HG03108 (cell line): ENCODE results near the gene DEGS2.
A peak's percentile ranks its signal among the peaks of the same experiment; 100 is the strongest.

Experiments
- ATAC-seq: cut with Tn5 transposase; IDR thresholded peaks from one replicate; pipeline ENCODE4 v1.9.1; 2021; ENCODE audit warnings: moderate library complexity; ENCODE audit not compliant: unreplicated experiment

Gene DEGS2

DNA sequence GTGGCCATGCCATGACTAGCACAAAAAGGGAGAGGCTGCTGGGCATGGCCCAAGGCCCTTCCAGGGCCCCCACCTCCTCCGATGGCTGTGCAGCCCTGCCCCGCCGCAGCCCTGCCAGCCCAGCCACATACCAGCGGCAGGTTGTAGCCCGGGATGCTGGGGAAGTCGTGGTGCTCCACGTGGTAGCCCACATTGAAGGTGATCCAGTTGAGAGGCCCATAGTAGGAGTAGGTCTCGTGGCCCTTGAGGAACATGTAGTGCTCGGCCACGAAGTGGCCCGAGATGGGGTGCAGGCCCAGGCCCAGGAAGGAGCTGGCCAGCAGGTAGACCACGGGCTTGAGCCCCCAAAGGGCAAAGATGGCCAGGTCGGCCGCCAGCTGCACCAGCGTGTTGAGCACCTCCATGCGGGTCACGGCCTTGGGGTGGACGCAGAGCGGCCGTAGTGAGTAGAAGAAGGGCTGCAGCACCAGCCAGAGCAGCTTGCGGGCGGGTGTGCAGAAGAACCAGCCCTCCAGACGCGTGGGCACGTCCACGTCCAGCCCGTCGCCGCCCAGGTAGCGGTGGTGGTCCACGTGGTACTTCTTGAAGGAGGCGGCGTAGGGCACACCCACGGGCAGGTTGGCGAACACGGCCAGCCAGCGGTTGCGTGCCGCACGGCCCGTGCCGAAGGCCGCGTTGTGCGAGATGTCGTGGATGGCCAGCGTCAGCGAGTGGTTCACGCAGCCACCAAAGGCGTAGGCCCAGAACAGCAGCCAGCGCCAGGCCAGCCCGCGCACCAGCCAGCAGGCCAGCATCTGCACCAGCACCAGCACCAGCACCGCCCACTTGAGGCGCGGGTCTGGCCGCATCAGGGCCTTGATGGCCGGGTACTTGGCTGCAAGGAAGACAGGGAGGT is 10.4 kb downstream of the DEGS2 start:
- ATAC-seq = no peak

DNA sequence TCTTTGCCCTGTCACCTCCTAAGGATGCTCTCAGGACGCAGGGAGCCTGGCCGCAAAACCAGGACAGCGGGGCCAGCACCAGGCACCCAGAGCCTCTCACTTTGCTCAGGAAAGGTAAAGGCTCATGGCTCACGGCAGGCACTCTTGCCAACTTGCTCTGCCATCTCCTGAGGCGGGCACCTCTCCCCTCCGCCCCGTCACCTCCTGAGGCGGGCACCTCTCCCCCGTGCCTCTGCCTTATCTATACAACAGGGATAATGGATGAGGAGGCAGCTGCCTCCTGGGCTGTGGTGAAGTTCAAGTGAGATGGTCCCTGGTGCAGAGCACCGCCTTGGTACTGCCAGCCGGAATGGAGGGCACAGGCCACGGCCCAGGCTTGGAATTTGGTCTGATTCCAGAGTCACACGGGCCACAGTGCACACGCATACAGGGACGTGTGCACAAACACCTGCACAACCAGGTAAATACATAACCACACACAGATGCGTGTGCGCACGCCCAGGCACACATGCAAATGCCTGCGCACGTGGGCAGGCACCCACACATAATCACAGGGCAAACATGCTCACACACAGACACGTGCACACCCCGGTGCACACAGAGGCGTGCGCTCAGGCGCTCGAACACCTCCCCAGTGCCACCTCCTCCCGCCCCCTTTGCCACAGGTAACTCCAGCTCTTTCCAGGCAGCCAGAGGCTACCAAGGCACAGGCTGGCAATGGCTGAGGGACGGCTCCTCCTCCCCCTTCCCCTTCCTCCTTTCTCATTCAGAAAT is 11.6 kb downstream of the DEGS2 start:
- ATAC-seq = no peak

DNA sequence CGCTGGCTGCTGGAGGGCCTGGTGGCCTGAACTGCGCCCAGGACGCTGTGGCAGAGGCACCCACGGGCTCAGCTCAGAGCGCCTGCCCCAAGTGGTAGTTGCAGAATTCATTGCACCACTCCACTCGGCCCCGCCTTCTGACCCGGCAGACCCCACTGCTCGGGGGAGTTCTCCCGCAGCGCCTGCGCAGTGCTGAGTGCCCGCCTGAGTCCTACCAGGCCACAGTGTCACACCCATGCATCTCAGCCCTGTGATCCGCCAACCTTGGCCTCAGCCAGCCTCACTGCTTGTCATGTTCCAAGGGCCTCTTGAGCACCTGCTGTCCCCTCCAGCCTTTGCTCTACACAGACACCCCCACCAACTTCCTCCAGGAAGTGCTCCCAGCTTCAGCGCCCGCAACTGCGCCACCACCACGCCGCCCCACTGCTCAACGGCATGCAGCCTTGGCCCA is 12.2 kb downstream of the DEGS2 start:
- no peak for ATAC-seq

DNA sequence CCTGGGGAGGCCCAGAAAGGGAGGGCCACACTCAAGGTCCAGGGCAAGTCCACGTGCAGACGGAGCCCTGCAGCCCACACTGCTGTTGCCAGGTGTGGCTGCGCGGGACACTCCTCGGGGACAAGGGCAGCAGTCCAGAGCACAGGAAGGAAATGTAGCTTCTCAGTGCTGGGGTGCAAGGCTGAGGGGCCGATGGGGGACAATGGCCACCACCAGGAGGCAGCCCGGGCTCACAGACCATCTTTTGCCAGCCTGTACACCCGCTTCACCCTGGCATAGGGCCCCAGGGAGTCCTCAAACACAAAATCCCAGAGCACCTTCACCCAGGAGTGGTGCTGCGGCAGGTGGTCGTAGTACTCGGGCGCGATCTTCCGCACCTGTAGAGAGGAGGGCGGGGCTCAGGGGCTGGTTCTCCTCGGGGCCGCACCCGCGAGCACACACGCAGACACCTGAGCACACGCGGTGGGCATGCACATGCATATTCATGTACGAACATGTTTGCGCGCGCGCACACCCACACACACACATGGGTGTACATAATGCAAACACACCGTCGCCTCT is 12.8 kb downstream of the DEGS2 start:
- no peak for ATAC-seq

DNA sequence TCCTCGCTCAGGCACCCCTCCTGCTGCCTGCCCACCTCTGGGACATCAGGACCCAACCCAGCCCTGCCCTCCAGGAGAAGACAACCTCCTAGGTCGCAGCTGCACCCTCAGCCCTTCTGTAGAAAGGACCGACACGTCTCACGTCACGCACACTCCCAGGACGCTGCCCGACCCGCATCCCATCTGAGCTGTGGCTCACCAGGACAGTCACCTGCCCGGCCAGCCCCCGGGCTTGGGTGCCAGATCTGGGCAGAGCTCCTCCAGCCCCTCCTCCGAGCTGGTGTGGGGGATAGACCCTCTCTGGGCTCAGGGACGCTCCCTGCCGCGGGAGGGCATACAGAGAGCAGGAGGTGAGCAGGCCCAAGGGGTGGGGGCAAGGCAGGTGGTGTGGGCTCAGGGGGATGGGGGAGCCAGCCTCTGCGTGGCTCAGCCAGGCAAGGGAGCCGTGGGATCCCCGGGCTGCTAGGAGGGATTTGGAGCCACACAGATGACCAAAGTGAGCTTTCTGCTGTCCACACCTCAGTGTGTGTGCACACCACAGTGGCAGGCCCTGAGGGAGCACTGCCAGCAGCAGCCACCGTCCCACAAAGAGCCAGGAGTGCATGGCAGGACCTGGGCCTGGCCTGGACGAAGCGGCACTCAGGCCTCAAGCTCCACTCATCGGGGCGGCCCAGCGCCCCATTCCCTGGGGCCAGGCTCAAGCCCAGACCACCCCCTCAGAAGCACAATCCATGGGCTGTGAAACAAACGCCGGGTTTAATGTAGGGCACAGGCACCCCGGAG is 13.6 kb downstream of the DEGS2 start:
- ATAC-seq = no peak

DNA sequence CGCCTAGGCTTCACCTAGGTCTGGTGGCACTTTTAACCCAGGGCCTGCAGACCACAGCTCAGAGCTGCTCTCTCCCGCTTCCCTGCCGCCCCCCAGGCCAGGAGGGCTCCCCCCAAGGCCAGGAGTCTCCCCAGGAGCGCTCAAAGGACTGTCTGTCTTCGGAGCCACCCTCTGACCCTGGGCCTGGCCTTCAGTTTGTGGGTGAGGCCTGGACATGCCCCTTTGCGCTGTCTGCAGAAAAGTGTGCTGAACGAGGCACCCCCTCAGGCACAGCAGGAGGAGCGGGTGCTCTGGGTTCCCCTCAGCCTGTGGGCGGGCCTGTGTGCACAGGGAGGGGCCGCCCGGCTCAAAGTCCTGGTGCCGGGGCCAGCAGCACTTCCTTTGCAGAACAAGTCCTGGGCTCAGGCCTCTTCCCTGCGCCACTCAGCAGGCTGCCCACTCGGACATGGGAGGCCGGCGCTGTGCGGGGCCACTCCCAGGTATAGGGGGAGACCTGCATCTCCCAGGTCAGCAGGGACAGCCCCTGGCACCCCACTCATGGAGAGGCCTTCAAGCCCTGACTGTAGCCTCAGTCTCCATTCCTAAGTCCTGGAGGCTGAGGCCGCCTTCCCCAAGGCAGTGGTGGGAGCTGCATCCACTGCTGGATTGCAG is 14.3 kb downstream of the DEGS2 start:
- ATAC-seq = no peak

DNA sequence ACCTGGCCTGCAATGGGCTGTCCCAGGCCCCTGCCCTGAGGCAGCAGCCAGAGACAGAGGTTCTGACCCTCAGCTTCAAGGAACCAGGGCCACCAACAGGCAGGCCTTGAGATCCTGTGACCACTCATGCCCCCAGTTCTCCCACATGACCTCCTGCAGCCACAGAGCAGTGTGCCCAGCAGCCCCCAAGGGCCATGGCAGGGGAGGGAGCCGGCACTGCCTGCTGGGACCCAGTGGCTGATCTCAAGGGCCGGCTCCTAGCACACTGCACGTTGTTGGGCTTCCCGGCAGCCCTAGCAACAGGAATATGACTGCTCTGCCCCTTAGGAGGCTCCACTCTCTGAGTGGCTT is 14.8 kb downstream of the DEGS2 start:
- ATAC-seq = no peak

DNA sequence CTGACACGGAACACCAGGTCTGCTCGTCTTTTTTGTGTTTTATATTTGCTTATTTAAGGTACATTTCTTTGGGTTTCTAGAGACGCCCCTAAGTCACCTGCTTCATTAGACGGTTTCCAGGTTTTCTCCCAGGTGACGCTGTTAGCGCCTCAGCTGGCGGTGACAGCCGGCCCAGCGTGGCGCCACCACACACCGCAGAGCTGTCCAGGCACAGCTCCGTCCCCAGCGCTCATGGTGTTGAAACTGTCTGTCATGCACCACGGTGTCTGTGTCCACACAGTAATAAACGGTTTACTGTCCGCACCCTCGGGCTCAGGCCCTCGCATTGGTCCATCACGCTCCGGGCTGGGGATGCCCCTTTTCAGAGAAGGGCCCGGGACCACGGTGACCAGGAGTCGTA is 15.5 kb downstream of the DEGS2 start:
- ATAC-seq = no peak

DNA sequence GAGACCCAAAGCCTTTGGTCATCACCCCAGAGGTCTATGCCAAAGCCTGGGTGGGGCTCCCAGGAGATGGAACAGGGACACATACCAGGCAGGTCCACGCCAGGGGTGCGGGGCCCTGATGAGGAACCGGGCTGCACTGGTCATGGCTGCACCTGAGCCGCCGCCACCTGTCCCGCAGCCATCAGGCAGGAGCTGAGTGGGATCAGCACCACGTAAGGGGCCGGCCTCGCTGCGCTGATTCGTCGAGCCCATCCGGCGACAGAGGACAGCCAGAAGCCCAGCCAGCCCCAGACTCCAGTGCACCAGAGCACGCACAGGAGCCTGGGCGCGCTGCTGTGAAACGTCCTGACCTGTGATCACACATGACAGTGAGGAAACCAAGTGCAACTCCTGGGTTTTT is 15.9 kb downstream of the DEGS2 start:
- no peak for ATAC-seq

DNA sequence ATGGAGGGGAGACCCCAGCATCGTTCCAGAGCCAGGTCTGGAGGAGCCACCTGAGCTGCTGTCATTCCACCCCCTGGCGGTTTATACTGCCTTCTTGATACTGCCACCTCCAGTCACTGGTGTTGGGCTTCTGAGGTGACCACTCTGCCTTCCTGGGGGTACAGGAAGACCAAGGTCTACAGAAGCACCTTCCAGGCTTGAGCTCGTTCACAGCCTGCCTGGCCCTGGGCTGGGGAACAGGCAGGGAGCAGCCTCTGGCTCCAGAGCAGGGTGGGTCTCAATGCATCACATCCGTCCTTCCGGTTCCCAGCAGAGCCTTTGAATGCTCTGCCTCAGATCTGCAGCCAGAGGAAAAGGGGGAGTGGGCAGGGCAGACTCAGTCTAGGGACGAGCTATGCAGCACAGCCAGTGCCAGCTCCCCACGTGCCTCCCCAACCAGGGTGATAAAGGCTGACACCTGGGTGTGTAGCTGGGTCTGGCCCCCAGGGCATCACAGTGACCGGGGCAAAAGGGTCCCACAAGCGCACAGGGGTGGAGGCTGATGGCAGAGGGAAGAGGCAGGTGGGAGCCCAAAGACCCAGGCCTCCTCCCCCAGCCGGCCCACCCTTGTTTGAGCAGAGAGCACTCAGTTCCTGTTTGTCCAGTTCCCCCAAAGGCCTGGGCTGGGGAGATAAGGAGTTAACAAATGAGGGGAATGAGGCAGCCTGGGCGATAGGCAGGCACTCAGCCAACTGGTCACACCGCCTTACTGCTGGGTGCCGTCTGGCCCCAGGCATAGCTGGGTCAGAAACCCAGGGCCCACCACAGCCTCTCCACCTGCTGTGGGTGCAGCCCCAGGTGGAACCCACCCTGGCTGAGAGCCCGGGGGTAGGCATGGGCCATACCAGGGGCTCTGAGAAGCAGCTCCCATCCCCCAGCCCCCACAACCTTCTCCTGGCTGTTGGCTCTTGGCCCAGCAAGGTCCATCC is 17.1 kb downstream of the DEGS2 start:
- ATAC-seq = no peak

DNA sequence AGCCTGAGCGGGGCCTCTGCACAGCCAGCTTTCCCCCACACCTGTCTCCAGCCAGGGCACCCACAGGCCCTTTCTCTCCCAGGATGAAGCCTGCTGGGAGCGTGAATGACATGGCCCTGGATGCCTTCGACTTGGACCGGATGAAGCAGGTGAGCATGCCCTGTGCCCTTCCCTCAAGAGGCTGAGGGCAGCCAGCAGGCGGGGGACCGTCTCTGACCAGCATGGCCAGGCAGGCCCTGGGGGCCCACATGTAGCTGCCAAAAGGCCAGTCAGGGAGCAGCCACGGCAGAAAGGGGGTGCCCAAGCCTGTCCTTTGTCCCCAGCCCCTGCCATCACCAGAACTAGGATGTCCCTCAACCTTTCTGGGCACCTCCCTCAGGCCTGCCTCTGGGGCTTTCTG is 18.3 kb downstream of the DEGS2 start:
- ATAC-seq = no peak

DNA sequence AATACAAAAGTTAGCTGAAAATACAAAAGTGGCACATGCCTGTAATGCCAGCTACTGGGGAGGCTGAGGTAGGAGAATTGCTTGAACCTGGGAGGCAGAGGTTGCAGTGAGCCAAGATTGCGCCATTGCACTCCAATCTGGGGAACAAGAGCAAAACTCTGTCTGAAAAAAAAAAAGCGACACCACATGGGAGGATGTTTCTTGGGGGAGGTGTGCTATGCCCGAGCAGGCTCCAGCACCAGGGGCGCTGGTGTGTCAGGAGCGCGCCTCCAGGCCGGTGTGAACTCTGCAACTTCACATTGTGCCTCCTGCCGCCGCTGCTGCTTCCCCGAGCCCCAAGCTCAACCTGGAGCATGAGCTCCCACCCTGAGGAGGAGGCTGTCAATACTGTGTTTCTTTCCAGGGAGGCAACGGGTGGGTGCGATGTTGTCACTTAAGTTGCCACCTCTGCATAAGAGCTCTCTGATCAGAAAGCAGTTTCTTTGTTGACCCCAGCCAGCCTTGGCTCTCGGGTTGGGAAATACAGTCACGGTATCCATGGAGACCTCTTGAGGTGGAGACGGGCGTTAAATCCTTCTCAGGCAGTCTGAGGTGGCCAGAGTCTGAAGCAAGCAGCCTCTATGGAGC is 18.9 kb downstream of the DEGS2 start:
- no peak for ATAC-seq

DNA sequence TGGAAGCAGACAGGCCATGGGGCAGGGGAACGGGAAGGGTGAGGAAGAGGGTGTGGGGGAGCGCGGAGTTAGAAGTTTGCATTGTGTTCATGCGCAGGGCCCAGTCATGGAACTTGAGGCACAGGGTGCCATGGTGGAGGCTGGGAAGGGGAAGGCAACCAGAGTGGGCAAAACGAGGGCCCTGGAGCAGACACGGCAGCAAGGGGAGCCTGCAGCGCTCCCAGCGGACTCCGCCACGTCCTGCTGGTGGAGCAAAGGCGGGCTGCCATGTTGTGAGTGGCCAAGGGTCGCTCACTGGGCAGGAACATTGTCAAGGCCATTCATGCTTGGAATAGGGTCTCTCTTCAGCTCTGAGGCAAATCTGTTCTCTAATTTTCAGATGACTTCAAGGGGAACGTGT is 20.5 kb downstream of the DEGS2 start:
- ATAC-seq = no peak

DNA sequence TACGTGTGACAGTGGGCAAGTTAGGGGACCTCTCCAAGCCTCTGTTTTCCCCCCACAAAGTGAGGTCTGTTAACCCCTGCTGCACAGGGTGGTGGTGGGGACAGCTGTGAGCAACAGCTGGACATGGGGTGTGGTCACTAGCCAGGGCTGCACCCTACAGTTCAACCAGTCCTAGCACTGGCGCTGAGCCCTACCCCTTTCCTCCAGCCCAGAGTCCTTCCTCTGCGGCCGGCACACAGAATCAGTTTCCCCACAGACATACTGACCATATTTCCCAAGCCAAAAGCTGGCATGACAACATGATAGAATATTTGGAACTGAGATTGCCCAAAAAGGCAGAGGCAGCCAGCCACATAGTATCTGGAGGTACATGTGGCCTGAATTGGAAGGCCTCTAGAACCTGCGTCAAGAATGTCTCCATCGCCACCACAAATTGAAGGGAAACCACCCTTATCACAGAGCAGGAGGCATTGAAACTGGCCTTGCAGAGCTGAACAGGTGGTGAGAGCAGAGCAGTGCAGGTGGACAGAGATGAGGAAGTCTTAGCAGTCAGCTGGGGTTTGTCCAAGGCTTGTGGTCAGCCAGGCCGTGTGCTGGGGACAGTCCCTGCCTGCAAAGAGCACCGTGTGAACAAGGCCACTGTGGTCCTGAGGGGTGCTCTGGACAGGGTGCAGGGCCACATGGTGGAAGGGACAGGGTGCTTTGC is 21.2 kb downstream of the DEGS2 start:
- ATAC-seq = peak; percentile 61

DNA sequence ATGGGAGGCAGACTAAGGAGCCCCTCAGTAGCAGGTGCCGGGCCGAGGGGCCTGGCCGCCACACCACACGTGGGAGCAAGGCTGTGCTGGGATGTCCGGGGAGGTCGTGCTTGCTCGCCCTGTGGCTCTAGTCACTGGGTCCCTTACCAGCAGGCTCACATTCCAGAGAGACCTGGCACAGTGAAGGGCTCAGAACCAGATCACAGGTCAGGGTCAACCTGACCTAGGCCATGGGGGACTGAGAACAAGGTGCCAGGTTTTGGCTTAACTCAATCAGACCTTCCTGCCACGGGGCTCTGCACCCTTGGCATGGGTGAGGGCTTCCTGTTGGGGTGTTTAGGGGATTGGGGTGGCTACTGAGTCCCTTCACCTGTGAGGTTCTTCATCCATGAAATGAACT is 22.3 kb downstream of the DEGS2 start:
- ATAC-seq = no peak

DNA sequence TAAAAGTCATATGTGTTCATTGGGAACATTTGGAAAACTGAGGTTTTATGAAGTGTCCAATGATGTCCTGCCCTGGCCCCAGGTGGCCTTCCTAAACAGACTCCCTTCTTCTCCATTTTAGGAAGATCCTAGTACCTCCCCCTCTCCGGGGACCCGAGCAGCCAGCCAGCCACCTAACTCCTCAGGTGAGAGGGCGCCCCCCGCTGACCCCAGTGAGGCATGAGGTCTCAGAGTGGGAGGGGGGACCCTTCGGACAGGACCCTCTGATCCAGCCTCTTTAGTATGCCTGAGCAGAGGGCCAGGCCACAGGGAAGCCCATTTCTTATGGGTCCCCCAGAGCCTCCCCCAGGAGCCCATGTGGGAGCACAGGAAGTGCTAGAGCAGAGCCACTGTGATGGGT is 23.7 kb downstream of the DEGS2 start:
- ATAC-seq = no peak

DNA sequence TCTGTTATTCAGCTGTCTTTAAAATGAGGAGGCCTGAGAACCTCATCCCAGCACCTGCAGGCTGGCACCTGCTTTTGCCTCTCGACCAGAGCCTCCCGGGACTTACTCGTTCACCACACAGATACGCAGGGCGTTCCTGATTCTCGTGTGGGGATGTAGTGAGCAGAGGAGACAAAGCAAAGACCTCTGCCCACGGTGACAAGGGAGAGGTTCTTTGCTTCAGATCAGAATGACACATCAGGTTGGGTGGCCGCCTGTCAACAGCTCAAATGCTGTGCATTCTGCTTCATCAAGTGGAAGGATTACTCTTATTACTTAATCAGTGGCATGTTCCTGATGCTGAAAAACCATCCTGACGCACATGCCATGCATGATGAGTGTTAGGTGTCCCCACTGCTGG is 24.4 kb downstream of the DEGS2 start:
- ATAC-seq = no peak

DNA sequence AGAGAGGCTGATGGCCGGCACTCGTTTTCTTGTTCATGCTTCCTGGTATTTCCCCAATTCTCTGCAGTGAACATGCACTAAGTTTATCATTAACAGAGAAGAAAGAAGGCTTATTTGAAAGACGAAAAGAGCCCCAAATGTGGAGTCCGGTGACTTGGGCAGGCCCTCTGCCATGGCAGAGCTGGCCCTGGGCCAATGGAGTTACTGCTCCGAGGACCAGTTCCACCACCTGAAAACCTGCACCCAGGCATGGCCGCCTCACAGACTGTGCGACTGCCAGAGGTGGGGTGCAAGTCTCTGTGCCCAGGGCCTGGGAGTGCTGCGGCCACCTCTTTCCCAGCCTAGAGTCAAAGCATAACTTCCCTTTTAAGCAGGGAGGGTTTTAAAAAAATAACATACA is 24.9 kb downstream of the DEGS2 start:
- ATAC-seq = no peak
